DMS153 (cell line): Measurements from ENCODE around the gene NTNG2.
A peak's percentile ranks its signal among the peaks of the same experiment; 100 is the strongest.
"Not testable (repeated sequence)": the region's sequence is repeated elsewhere in the genome, so short reads cannot be mapped to it uniquely, and the experiment has no call there.

Experiments used
- DNase-seq: peaks from one replicate; lab custom pipeline; 2025; lab: John Stamatoyannopoulos, UW

The NTNG2 gene, protein sequence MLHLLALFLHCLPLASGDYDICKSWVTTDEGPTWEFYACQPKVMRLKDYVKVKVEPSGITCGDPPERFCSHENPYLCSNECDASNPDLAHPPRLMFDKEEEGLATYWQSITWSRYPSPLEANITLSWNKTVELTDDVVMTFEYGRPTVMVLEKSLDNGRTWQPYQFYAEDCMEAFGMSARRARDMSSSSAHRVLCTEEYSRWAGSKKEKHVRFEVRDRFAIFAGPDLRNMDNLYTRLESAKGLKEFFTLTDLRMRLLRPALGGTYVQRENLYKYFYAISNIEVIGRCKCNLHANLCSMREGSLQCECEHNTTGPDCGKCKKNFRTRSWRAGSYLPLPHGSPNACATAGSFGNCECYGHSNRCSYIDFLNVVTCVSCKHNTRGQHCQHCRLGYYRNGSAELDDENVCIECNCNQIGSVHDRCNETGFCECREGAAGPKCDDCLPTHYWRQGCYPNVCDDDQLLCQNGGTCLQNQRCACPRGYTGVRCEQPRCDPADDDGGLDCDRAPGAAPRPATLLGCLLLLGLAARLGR

GRCh38 chr9:132161743-132162184 lies at the start of gene NTNG2:
Gene NTNG2, plus strand, starts transcription at chr9:132162058. Its CDS starts 4,774 bp downstream, at chr9:132166832.
- no peak for DNase-seq

GRCh38 chr9:132114102-132114707 lies 47.7 kb upstream of the NTNG2 start:
- DNase-seq, result no peak

DNA sequence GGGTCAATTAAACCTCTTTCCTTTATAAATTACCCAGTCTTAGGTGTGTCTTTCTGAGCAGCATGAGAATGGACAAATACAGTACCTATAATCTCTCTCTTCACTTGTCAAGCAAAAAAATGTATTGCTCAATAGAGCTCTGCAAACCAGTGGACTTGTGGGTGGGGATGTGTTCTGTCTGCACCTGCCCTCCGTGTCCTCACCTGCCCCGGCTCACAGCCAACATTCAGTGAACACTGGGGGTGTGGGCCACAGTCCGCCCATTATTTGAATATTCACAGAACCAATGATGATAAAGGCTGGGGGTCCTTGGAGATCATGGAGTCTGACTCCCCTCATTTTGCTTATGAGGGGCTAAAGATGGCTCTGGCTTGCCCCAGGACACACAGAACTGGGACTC lies 45.3 kb upstream of the NTNG2 start:
- no peak for DNase-seq

- no peak for DNase-seq
Measured at GRCh38 chr9:132117694-132118093, 44.2 kb upstream of the NTNG2 start.

- DNase-seq, result no peak
Measured at GRCh38 chr9:132121021-132121420, 40.8 kb upstream of the NTNG2 start.

GRCh38 chr9:132124800-132125199 lies 37.1 kb upstream of the NTNG2 start:
- no peak for DNase-seq

- no peak for DNase-seq
Measured at GRCh38 chr9:132125361-132125760, 36.5 kb upstream of the NTNG2 start.

- DNase-seq, result no peak
Measured at GRCh38 chr9:132125944-132126679, 35.7 kb upstream of the NTNG2 start.

GRCh38 chr9:132126680-132127236 lies 35.1 kb upstream of the NTNG2 start:
- no peak for DNase-seq

- no peak for DNase-seq
Measured at GRCh38 chr9:132127888-132128534, 33.8 kb upstream of the NTNG2 start.

DNA sequence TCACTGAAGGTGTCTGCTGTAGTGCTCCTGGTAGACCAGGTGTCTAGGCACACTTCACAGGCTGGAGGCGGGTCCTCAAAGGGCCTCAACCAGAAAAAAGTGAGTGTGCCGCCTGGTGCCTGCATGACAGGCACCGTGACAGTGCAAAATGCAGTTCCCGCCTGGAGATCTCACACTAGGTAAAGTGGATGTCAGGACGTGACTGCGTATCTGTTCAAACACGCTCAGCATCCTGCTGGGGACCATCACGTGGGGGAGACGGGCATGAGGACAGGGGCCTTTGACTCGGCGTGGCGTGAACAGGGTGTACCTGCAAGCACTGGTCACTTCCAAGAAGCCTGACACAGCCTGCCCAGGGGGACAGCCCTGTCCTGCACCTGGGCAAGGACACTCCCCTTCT lies 32.3 kb upstream of the NTNG2 start:
- DNase-seq, result no peak

DNA sequence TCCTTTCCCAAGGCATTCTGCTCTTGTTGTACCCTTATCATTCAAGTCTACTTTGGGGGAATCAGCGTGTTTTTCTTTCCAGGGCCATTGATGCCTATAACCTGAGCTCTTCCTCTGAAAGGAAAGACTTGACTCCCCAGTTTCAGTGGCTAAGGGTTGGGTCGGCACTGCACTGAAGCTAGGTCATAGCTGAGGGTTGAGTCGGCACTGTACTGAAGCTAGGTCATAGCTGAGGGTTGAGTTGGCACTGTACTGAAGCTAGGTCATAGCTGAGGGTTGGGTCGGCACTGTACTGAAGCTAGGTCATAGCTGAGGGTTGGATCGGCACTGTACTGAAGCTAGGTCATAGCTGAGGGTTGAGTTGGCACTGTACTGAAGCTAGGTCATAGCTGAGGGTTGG lies 27.8 kb upstream of the NTNG2 start:
- DNase-seq, result not testable (repeated sequence)

DNA sequence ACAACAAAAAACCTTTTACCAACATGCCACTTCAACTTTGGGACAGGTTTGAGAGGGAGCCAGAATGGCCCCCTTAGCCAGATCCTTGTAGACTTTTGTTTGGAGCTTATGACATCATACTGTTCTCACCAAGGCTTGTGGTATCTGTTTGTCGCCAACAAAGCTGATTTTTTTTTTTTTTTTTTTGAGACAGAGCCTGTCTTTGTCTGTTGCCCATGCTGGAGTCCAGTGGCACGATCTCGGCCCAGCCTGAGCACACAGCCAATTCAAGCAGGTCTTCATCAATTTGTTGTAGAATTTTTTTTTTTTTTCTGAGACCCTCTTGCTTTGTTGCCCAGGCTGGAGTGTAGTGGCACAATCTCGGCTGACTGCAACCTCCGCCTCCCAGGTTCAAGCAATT lies 26.4 kb upstream of the NTNG2 start:
- no peak for DNase-seq

DNA sequence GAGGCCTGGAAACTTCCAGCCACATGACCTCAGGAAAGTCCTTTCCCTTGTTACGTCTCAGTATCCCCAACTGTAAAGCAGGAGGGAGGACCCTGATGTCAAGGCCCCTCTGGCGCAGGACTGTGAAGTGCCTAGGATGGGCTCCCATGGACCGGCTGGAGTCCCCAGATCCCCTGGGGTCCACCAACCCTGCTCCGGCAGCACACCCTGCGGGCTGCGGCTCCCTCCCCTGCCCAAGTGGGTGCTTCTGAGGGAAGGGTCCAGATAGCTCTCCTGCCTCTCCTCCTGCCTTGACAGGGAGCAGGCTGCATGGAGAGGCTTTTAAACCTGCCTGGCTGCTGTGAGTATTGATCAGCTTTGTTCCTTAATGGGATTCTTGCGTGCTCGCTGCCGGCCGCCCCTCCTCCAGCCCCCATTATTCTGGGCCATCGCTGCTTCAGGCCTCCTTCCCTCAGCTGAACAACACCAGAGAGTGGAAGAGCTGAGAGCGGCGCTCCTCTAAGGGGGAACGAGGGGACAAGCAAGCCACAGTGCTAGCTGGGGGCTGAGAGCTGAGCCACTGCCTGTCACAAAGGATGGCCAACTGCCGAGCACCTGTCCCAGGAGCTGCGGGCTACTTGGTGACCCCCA lies 25.6 kb upstream of the NTNG2 start:
- no peak for DNase-seq

- peak; percentile 41 for DNase-seq
Measured at GRCh38 chr9:132141344-132141947, 20.4 kb upstream of the NTNG2 start.

GRCh38 chr9:132141948-132142594 lies 19.8 kb upstream of the NTNG2 start:
- peak; percentile 60 for DNase-seq

DNA sequence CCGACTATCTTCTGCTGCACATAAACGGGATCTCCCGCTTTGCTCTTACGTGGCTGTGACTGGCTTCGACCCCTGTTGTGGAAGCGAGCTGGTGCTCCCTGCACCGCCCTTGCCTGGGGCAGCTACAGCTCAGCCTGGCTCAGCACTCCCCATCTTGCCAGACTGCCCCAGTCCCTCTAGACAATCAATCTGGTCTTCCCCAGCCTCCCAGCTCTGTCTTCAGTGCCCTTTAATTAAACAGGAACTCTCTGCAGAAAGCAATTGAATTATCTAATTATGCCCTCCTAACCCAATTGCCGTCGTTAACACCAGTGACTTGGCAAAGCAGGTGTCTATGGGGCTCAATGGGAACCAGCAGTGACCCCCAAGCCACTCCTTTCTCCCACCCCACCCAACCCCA lies 18.9 kb upstream of the NTNG2 start:
- no peak for DNase-seq

DNA sequence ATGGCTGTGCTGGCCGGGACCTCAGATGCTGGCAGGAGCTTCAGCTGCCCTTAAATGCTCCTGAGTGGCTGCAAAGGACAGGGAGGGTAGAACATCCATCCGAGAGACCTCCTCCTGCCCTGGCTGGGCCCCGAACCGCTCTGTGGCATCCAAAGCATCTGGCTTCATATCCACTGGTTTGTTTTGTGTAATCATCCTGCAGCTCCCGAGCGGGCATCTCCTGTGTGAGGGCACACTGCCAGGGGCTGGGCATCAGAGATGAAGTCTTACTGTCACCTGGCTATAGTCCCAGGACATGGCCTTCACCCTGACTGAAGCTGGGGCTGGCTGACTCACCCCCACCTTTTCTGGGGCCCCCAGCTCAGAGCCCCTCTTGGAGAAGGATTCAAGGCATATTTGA lies 18.5 kb upstream of the NTNG2 start:
- no peak for DNase-seq

GRCh38 chr9:132144708-132145365 lies 17.0 kb upstream of the NTNG2 start:
- DNase-seq, result no peak

DNA sequence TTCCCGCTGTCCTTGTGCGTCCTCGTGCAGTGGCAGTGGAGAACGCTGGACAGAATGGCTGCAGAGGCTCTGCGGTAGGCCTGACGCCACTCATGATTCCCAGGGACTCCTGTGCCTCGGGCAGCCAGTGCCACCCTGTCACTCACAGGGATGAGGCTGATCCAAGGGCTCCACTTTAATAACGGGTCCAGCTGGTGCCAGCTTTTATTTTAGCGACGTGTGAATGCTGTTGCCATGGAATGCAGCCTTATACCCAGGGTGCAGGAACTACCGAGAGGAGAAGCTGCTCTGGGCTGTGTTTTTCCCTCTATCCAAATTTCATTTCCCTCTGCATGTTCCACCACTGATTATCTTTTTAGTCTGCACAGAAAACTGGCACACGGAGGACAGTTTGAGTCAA lies 15.8 kb upstream of the NTNG2 start:
- no peak for DNase-seq
